Left hindlimb (tissue), 1 donor: Measurements from ENCODE around the gene MAP4K4.
"Not testable (repeated sequence)": the region's sequence is repeated elsewhere in the genome, so short reads cannot be mapped to it uniquely, and the experiment has no call there.

Experiments
- DNase-seq: peaks from one replicate; pipeline ENCODE4 v3.0.0-alpha.2; 2018

MAP4K4 gene

DNA sequence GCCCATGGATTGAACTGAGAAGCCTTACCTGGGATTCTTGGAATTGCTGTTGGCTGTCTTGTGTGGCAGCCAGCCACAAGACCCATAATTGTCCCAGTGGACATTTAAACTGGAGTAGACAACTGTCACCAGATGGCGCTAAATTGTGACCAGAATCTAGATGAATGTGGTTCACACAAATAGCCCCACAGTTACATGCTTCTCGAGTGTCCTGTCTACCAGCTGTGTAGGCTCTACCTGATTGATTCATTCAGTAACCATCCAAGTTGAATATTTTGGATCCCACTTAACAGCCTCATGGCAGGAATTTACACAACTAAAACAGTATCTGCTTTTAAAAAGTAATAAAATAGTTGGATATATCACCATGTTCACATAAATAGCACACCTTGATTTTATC, 73.2 kb downstream of the MAP4K4 start:
- no peak for DNase-seq

DNA sequence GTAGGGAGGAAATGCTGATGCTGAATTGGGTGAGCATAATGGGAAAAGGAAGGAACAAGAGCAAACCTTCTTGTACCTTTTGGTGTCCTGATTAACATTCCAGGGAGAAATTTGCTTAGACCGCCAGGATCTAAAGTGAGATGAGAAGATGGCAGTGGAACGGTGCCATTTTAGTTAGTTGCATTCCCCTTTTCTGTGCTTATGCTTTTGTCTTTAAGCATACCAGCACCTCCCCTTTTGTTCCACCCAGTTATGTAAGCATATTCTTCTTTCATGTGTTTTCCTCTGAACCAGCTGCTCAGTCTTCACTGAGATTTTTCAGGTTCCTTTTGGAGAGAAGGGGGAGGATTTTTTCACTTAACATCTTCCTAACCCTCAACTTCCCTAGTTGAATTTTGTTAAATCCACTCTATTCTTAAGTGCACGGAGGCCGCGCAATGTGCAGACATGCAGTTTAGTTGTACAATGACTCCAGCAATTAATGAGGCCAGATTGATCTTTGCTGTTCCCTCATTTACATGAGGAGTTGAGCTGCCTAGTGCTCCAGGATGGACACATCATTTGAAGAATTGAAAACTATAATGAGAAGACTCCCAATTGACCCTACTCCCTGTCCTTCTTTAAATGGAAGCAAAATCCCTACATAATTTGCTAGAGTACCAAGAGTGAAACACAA, 73.9 kb downstream of the MAP4K4 start:
- no peak for DNase-seq

- no peak for DNase-seq
These were observed 74.4 kb downstream of the MAP4K4 start for GRCh38 chr2:101771910-101772321.

- no peak for DNase-seq
These were observed 75.6 kb downstream of the MAP4K4 start for GRCh38 chr2:101773137-101773536.

DNA sequence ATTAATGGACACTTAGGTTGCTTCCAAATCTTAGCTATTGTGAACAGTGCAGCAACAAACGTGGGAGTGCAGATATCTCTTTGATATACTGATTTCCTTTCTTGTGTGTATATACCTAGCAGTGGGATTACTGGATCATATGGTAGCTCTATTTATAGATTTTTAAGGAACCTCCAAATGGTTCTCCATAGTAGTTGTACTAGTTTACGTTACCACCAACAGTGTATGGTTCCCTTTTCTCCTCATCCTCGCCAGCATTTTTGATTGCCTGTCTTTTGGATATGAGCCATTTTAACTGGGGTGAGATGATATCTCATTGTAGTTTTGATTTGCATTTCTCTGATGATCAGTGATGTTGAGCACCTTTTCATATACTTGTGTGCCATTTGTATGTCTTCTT, 76.5 kb downstream of the MAP4K4 start:
- DNase-seq = not testable (repeated sequence)

GRCh38 chr2:101775092-101775491, 77.6 kb downstream of the MAP4K4 start:
- no peak for DNase-seq

DNA sequence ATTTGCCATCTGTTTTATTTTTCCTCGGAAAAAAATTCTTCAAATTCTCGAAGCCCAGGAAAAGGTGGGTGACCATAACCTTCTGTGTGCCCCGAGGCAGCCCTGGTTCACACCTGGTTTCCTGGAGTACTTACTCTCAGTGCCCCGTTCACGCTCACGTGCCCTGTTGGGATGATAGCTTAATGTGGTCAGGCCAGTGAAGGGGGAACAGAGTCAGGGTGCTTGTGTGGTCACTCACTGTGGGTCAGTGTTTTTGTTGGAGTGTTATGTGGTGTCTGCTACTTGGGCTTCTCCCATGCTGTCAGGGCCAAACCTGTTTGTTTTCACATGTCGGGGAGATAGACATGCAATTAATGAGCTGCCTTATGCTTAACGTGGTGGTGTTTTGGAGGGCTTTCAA, 78.1 kb downstream of the MAP4K4 start:
- DNase-seq = no peak

- no peak for DNase-seq
These were observed 78.9 kb downstream of the MAP4K4 start for GRCh38 chr2:101776172-101777043.

DNA sequence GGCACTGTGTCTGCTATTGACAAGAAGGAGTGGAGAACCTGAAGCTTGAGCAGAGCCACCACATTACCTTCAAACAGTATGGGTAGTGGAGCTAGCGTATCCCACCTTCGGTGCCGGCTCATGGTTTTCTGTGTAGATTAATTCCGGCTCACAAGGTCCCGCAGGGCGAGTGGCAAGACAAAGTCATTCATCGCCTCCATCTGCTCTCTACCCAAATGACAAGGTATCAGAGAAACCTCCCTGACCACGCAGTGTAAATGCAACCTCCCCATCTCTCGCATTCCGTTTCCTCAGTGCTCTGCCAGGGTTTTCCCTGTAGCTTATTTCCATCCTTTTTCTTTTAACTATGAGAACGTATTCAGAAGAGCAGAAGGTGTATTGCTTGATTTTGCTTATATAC, 79.8 kb downstream of the MAP4K4 start:
- DNase-seq = no peak

- DNase-seq = no peak
These were observed 80.6 kb downstream of the MAP4K4 start for GRCh38 chr2:101778102-101778501.

DNA sequence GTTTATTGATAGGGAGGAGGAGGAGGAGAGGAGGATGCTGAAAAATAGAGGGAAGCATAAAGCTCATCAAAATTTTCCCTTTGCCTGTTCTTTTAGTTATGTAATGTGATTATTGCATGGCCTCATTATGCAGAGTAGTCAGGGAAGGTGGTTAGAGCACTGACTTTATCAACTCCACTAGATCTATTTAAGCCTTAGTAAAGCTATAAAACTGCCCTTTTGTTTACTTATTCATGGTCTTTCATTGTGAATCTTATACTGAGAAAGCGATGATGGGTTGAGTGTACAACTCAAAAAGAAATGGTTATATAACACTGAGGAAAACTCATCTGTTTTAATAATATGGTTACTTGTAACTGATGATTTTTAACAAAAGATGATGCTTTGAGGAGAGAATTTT, 81.7 kb downstream of the MAP4K4 start:
- DNase-seq = no peak

- DNase-seq = no peak
These were observed 82.1 kb downstream of the MAP4K4 start for GRCh38 chr2:101779656-101780055.

DNA sequence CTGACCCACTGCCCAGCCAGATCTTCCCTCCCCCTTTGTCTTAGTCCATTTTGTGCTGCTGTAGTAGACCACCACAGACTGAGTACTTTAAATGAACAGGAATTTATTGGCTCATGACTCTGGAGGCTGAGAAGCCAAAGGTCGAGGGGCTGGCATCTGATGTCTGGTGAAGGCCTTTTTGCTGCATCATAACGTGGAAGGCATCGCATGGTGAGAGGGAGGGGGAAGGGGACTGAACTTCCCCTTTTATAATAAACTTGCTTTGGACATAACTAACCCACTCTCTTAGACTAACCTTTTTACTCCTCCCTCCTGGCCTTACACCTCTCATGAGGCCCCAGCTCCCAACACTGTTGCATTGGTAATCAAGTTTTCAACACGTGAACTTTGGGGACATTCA, 83.8 kb downstream of the MAP4K4 start:
- no peak for DNase-seq

DNA sequence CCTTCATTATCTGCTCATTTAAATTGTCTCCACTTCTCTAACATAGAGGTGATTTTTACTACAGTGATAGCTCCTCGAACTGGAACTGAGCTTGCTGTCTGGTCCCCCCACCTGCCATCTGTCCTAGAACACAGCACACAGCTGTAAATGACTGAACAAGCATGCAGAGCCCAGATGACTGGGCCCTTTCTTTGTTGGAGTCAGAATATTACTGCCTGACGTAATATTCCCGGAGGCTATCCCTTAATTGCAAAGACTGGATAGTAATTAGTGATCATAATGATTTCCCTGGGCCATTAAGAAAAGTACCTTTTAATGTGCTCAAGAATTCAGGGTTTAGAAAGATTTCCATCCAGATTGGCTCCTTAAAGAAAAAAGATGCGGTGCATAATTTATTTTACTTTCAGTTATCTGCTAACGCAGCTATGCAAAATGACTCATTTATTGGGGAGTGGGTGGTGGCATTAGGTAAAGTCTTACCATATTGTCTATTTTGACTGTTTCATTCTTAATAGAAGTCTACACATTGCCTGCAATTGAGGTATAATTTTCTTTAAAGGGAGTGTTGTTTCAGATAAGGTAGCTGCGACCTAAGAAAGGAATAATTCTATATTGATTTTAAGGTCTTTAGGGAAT, 84.4 kb downstream of the MAP4K4 start:
- DNase-seq = no peak

- DNase-seq = no peak
These were observed 84.9 kb downstream of the MAP4K4 start for GRCh38 chr2:101782427-101782792.

GRCh38 chr2:101787097-101787496, 89.6 kb downstream of the MAP4K4 start:
- DNase-seq = no peak

DNA sequence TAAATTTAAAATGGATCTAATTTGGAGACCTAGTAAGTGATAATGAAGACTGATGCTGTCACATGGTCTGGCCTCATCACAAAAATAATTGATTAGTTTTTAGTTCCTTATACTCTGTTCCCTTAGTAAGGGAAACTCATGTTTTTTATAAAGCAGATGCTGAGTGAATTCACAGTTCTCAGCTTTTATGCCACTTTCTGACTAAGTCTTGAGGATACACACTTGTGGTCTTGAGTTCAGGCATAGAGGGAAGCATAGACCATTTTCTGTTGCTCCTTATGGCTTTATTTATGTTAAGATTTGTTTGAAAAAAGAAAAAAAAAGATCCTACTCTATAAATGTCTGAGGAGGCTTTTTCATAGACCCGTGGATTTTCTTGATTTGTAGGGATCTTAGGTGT, 91.1 kb downstream of the MAP4K4 start:
- no peak for DNase-seq

GRCh38 chr2:101788995-101789970, 91.8 kb downstream of the MAP4K4 start:
- DNase-seq = no peak

DNA sequence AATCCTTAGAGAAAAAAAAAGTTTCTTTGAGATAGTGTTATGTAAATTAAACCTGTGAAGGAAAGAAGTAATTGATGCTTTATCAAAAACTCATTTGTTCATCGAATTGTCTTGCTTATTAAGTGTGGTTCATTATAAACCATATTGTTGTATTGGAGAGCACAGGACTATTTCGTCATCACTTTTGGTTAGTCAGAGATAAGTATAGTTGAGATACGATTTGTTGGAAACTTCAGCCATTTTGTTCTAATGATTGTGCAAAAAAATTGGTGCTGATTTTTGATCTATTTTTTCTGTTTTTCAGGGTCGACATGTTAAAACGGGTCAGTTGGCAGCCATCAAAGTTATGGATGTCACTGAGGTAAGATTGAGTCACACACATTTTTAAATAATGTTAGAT, 92.9 kb downstream of the MAP4K4 start:
- DNase-seq = no peak

GRCh38 chr2:101790857-101791256, 93.3 kb downstream of the MAP4K4 start:
- DNase-seq = peak; percentile 53

DNA sequence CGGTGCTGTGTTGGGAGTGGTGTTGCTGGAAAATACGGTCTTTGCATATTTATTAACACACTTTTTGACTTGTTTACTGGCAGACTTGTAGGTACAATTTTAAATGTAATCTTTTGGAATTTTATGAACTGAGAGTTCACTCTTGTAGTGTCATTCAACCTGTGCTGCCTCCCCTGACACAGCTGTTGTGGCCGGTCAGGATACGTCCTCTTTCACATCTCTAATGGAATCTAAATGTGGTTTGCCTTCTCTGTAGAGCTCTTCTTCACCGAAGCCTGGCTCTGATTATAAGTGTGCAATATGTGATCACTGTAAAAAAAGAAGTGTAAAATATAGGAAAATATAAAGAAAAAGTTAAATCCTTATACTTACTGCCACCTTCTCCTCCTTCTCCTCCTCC, 94.7 kb downstream of the MAP4K4 start:
- DNase-seq = no peak

GRCh38 chr2:101793277-101793969, 95.9 kb downstream of the MAP4K4 start:
- DNase-seq = peak; percentile 57
